ENCODE results near the gene SLC27A3.

- TF ChIP-seq USF2 (IDR thresholded peaks at IDR 0.05; ENCODE audit: borderline replicate concordance, low read depth, low read length) (no peak), SMAD1 (IDR thresholded peaks at IDR 0.05; ENCODE audit: low read depth, partially characterized antibody) (no peak), RELA (IDR thresholded peaks at IDR 0.05; ENCODE audit: borderline replicate concordance, partially characterized antibody) (no peak), CEBPZ (IDR thresholded peaks at IDR 0.05; ENCODE audit: low read depth, low read length) (no peak), ZNF687 (IDR thresholded peaks at IDR 0.05) (no peak), CTCF (IDR thresholded peaks at IDR 0.05 in 2 of 3, conservative IDR thresholded peaks at IDR 0.05 in 1 of 3; ENCODE audit: control insufficient read depth in 2 of 3, extremely low read depth in 1 of 3, insufficient read depth in 1 of 3, low read depth in 3 of 3, low read length in 3 of 3) (no peak), POLR2AphosphoS5 (IDR thresholded peaks at IDR 0.05; ENCODE audit: low read length) (no peak)
- TF ChIP-seq, protein P1, sequence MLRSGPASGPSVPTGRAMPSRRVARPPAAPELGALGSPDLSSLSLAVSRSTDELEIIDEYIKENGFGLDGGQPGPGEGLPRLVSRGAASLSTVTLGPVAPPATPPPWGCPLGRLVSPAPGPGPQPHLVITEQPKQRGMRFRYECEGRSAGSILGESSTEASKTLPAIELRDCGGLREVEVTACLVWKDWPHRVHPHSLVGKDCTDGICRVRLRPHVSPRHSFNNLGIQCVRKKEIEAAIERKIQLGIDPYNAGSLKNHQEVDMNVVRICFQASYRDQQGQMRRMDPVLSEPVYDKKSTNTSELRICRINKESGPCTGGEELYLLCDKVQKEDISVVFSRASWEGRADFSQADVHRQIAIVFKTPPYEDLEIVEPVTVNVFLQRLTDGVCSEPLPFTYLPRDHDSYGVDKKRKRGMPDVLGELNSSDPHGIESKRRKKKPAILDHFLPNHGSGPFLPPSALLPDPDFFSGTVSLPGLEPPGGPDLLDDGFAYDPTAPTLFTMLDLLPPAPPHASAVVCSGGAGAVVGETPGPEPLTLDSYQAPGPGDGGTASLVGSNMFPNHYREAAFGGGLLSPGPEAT (IDR thresholded peaks at IDR 0.05; ENCODE audit: low read depth), result no peak
Observed at GRCh38 chr1:153773096-153773921, 1.9 kb upstream of the SLC27A3 start.

Data from GM12878 (cell line).